NOMO-1 (cell line): ENCODE measurements around the gene YPEL3.
"Not testable (repeated sequence)": the region's sequence is repeated elsewhere in the genome, so short reads cannot be mapped to it uniquely, and the experiment has no call there.

Experiments
- DNase-seq, 2 experiments: peaks; one replicate each; lab custom pipeline; 2025; ENCODE audit not compliant: unreplicated experiment in 2 of 2; lab: John Stamatoyannopoulos, UW

YPEL3 gene

GRCh38 chr16:30096105-30096861, at the start of gene YPEL3:
YPEL3 (minus strand) TSS chr16:30096213; CDS start chr16:30095482, 731 bp downstream.
- peak; percentile 83 to 93 for DNase-seq

- no peak for DNase-seq
Observed at GRCh38 chr16:30145657-30146056, 49.6 kb upstream of the YPEL3 start.

- no peak for DNase-seq
Observed at GRCh38 chr16:30144917-30145316, 48.9 kb upstream of the YPEL3 start.

- DNase-seq = no peak
Observed at GRCh38 chr16:30144017-30144416, 48.0 kb upstream of the YPEL3 start.

- no peak for DNase-seq
Observed at GRCh38 chr16:30143347-30143702, 47.3 kb upstream of the YPEL3 start.

- no peak for DNase-seq
Observed at GRCh38 chr16:30142672-30143346, 46.8 kb upstream of the YPEL3 start.

GRCh38 chr16:30141750-30142149, 45.7 kb upstream of the YPEL3 start:
- no peak for DNase-seq

- no peak for DNase-seq
Observed at GRCh38 chr16:30139583-30140481, 43.8 kb upstream of the YPEL3 start.

- no peak for DNase-seq
Observed at GRCh38 chr16:30137897-30138296, 41.9 kb upstream of the YPEL3 start.

GRCh38 chr16:30136971-30137605, 41.1 kb upstream of the YPEL3 start:
- DNase-seq = peak; percentile 65 to 92

GRCh38 chr16:30132591-30132990, 36.6 kb upstream of the YPEL3 start:
- no peak for DNase-seq

GRCh38 chr16:30131869-30132475, 36.0 kb upstream of the YPEL3 start:
- DNase-seq = no peak

GRCh38 chr16:30127993-30128392, 32.0 kb upstream of the YPEL3 start:
- no peak for DNase-seq

- DNase-seq = not testable (repeated sequence)
Observed at GRCh38 chr16:30125690-30126089, 29.7 kb upstream of the YPEL3 start.

- no peak for DNase-seq
Observed at GRCh38 chr16:30124985-30125379, 29.0 kb upstream of the YPEL3 start.

GRCh38 chr16:30122604-30123160, 26.7 kb upstream of the YPEL3 start:
- no peak for DNase-seq

- DNase-seq = no peak
Observed at GRCh38 chr16:30121741-30122571, 25.9 kb upstream of the YPEL3 start.

GRCh38 chr16:30120340-30121105, 24.5 kb upstream of the YPEL3 start:
- no peak for DNase-seq

GRCh38 chr16:30119428-30119827, 23.4 kb upstream of the YPEL3 start:
- DNase-seq = no peak
